DOHH2 (cell line): ENCODE results near the gene AQP9.
"Not testable (repeated sequence)": the region's sequence is repeated elsewhere in the genome, so short reads cannot be mapped to it uniquely, and the experiment has no call there.

Experiments used
- H3F3A ChIP-seq: fragments of 200-600 bp; sonication (generic), shearing (Covaris generic); 2 replicates; pipeline ENCODE4 v1.6.0; 2016; ENCODE audit warnings: antibody characterized with exemption, mild to moderate bottlenecking; ENCODE audit not compliant: control insufficient read depth, insufficient read depth
- H3K27ac ChIP-seq: fragments of 200-600 bp; sonication (generic); 2 replicates; pipeline ENCODE4 v1.5.1; 2014; ENCODE audit warnings: low read depth, mild to moderate bottlenecking, low read length, moderate library complexity
- H3K27me3 ChIP-seq: fragments of 200-600 bp; sonication (generic); 2 replicates; pipeline ENCODE4 v1.6.1; 2014; ENCODE audit warnings: mild to moderate bottlenecking, low read length, mixed read lengths; ENCODE audit not compliant: control insufficient read depth
- H3K36me3 ChIP-seq: fragments of 200-600 bp; sonication (generic); 2 replicates; pipeline ENCODE4 v1.6.1; 2014; ENCODE audit warnings: mild to moderate bottlenecking, low read length, moderate library complexity, mixed read lengths; ENCODE audit not compliant: control insufficient read depth
- H3K4me1 ChIP-seq: fragments of 200-600 bp; sonication (generic); 2 replicates; pipeline ENCODE4 v1.6.1; 2014; ENCODE audit warnings: mild to moderate bottlenecking, low read length, mixed read lengths; ENCODE audit not compliant: control insufficient read depth
- H3K4me2 ChIP-seq: fragments of 200-600 bp; sonication (generic); 2 replicates; pipeline ENCODE4 v1.6.0; 2014; ENCODE audit warnings: mild to moderate bottlenecking, low read length, moderate library complexity
- H3K4me3 ChIP-seq: fragments of 200-600 bp; sonication (generic); 2 replicates; pipeline ENCODE4 v1.5.1; 2014; ENCODE audit warnings: mild to moderate bottlenecking, low read length, mixed read lengths
- H3K79me2 ChIP-seq: fragments of 200-600 bp; sonication (generic); 2 replicates; pipeline ENCODE4 v1.6.1; 2014; ENCODE audit warnings: mild to moderate bottlenecking, low read length, mixed read lengths; ENCODE audit not compliant: control insufficient read depth
- H3K9me2 ChIP-seq: fragments of 200-600 bp; sonication (generic); replicated peaks from 2 replicates; pipeline ENCODE4 v1.6.1; 2014; ENCODE audit warnings: mild to moderate bottlenecking, low read length, mixed read lengths; ENCODE audit not compliant: control insufficient read depth
- H3K9me3 ChIP-seq: fragments of 200-600 bp; sonication (generic); 2 replicates; pipeline ENCODE4 v1.6.1; 2014; ENCODE audit warnings: antibody characterized with exemption, low read length, mixed read lengths; ENCODE audit not compliant: control insufficient read depth, insufficient read depth
- H4K20me1 ChIP-seq: fragments of 200-600 bp; sonication (generic); 2 replicates; pipeline ENCODE4 v1.6.0; 2014; ENCODE audit warnings: low read depth, mild to moderate bottlenecking, antibody characterized with exemption, low read length, moderate library complexity; ENCODE audit not compliant: control insufficient read depth, insufficient read depth
- CTCF ChIP-seq: fragments of 200-600 bp; sonication (generic); IDR thresholded peaks from one replicate; pipeline ENCODE4 v1.5.1; 2014; ENCODE audit warnings: antibody characterized with exemption, mild to moderate bottlenecking, low read depth, low read length; ENCODE audit not compliant: poor library complexity, severe bottlenecking
- EZH2phosphoT487 ChIP-seq: fragments of 200-600 bp; sonication (generic); IDR thresholded peaks from 2 replicates; pipeline ENCODE4 v1.6.1; 2017; ENCODE audit warnings: borderline replicate concordance, mild to moderate bottlenecking, antibody characterized with exemption, low read length, moderate library complexity, mixed read lengths

Gene AQP9

GRCh38 chr15:58111718-58112104, 26.5 kb upstream of the AQP9 start:
- H4K20me1 ChIP-seq: no peaks in the 10 kb centered on the region

GRCh38 chr15:58113358-58113757, 24.8 kb upstream of the AQP9 start:
- not testable (repeated sequence) for H3K9me2 ChIP-seq, H3K4me2 ChIP-seq, H3K79me2 ChIP-seq, H3K27ac ChIP-seq, H3K36me3 ChIP-seq, H4K20me1 ChIP-seq, H3K9me3 ChIP-seq, H3K4me3 ChIP-seq, H3K27me3 ChIP-seq, H3K4me1 ChIP-seq, H3F3A ChIP-seq

More at GRCh38 chr15:58111718-58112104, 26.5 kb upstream of the AQP9 start:
- no peaks in the 10 kb centered on the region for H3F3A ChIP-seq
- H3K9me3 ChIP-seq: 0 out of 2 replicates have a peak, but pooled peaks cover 2% of the 10 kb centered on the region
- TF ChIP-seq EZH2phosphoT487 (no peak), CTCF (no peak)
- no peaks in the 10 kb centered on the region for H3K4me1 ChIP-seq
- H3K27ac ChIP-seq: no peak overlapping the region
- H3K27me3 ChIP-seq: no peaks in the 10 kb centered on the region
- no peaks in the 10 kb centered on the region for H3K36me3 ChIP-seq
- no peaks in the 10 kb centered on the region for H3K9me2 ChIP-seq
- H3K4me3 ChIP-seq: no peak overlapping the region
- no peak overlapping the region for H3K4me2 ChIP-seq
- no peaks in the 10 kb centered on the region for H3K79me2 ChIP-seq

GRCh38 chr15:58114388-58114787, 23.8 kb upstream of the AQP9 start:
- Histone ChIP-seq H3K27me3 (no peaks in the 10 kb centered on the region), H3F3A (no peaks in the 10 kb centered on the region), H3K4me3 (no peak overlapping the region), H3K4me2 (no peak overlapping the region), H3K27ac (no peak overlapping the region), H3K36me3 (no peaks in the 10 kb centered on the region), H3K79me2 (no peaks in the 10 kb centered on the region), H3K9me2 (no peaks in the 10 kb centered on the region), H3K9me3 (0 out of 2 replicates have a peak, but pooled peaks cover 2% of the 10 kb centered on the region), H3K4me1 (no peaks in the 10 kb centered on the region), H4K20me1 (no peaks in the 10 kb centered on the region)
- TF ChIP-seq EZH2phosphoT487 (no peak), CTCF (no peak)

GRCh38 chr15:58114812-58115211, 23.4 kb upstream of the AQP9 start:
- H4K20me1 ChIP-seq: no peaks in the 10 kb centered on the region
- H3K9me2 ChIP-seq: no peaks in the 10 kb centered on the region
- no peaks in the 10 kb centered on the region for H3K27me3 ChIP-seq
- H3K36me3 ChIP-seq: no peaks in the 10 kb centered on the region
- H3K9me3 ChIP-seq: 0 out of 2 replicates have a peak, but pooled peaks cover 2% of the 10 kb centered on the region
- no peaks in the 10 kb centered on the region for H3K4me1 ChIP-seq
- no peak overlapping the region for H3K4me3 ChIP-seq
- no peak overlapping the region for H3K4me2 ChIP-seq
- H3K79me2 ChIP-seq: no peaks in the 10 kb centered on the region
- no peak for TF ChIP-seq CTCF
- TF ChIP-seq EZH2phosphoT487: no peak
- no peaks in the 10 kb centered on the region for H3F3A ChIP-seq
- H3K27ac ChIP-seq: no peak overlapping the region
